LHCN-M2 (cell line): ENCODE data around the gene CDC6. TPM values are rescaled to one million over a fixed set of nuclear protein-coding genes. Genes with fewer than 3 reads are reported as not detected.
A peak's percentile ranks its signal among the peaks of the same experiment; 100 is the strongest.

Source experiments
- DNase-seq: peaks from one replicate; pipeline ENCODE4 v3.0.0-alpha.2; 2012; ENCODE audit warnings: low read depth
- total RNA-seq: library from RNA; depleted of rRNA; stranded (reverse); fragments of >200 nt; gene quantifications from 2 replicates; pipeline ENCODE4 v1.2.3, GENCODE V29; 2014

CDC6 gene
- total RNA-seq, 1 experiment from 2014 or later = 46.6 TPM

DNA sequence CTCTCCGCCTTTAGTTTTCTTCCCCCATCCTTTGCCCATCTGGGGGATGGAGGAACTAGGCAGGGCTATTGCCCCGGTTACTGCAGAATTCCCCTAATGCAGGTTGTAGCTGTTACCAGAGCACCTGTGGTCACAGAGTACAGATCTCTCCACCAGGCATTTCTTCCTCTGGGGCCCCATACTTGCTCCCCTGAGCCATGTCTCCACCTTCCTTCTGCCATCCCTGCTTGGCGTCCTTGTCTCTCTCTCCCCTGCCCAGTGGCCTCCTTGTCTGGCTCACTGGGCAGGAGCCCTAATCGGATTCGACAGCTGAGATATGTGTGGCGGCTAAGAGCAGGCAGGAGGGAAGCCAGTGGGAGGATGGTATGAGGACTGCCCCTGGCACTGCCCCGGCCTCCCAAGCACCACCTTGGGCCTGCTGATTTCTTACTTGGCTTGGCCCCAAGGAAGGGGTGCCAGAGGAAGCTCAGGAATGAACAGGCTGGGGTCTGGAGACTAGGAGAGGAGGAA, 23.3 kb downstream of the CDC6 start:
- DNase-seq = no peak

DNA sequence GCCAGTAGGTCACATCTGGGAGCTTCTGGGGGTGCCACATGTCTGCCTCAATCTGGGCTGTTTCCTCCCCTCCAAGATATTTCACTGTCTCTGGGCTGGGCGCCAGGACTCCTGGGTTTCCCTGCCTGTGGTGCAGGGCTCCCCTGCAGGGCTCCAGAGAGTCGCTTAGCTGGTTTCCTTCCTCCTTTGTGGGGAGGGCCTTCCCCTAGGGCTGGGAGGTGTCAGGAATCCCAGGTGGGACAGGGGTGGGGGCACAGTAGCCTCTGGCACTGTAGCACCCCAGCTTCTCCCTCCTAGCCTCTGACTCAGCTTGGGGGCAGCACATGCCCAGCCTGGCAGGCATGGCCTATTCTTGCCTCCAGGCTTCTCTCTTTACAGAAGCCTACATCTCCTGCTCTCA, 23.9 kb downstream of the CDC6 start:
- peak; percentile 75 for DNase-seq

DNA sequence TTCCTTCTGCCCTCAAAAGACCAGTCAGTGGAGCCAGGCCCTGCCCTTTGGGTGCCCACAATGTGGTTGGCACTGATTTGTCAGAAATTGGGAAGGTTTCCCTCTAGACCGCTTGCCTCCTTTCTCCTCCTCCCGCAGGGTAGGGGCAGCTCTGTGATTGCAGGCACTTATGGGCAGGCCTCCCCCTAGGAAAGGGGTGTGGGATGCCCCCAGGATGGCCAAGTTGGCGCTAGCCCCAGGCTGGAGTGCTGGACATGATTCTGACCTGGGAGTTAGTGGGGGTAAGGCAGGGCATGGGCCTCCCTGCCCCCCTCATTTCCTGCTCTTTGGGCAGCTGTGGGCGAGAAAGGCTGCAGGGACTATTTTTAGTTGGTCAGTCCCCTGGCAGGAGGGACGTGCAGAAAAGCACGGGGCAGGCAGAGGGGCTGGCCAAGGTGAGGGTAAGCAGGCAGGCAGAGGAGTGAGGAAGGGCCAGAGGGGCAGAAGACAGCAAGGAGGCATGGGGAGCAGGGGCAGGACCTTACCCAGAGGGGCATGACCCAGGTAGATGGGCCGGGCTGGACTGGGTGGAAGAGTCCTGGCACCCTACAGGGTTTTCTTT, 24.6 kb downstream of the CDC6 start:
- DNase-seq = peak; percentile 80

DNA sequence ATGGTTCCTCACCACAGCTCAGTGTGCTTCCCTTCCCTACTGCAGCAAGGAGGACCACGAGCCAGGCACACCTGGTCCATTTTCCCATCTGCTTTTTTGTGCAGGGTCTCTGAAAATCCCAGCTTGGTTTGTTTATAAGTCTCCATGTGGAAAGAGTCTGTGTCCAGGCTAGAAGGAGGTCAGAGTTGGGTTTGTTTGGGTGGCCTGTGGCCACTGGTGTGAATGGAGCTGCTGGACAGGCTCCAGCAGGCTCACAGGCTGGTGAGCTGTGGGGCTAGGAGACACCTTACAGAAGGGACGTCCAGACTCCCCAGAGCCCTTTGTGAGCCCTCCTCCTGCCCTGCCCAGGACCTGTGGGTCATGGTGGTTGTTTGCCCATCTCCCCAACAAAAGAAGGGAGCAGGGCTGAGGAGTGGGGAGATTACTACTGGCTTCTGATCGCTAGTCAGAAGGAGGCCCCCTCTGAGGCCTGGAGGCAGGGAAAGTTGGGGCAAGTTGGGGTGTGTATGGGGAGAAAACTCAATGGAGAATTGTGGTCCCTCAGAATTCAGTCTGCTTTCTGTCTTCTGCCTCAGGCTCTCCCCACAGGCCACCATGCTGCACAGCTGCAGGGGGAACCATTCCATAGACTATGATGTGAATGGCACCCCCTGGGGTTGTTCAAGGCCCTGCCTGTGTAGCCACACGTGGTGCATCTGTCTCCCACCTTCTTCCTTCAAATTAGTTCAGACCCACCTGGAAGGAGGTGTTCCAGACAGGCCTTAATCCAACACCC, 25.4 kb downstream of the CDC6 start:
- no peak for DNase-seq

DNA sequence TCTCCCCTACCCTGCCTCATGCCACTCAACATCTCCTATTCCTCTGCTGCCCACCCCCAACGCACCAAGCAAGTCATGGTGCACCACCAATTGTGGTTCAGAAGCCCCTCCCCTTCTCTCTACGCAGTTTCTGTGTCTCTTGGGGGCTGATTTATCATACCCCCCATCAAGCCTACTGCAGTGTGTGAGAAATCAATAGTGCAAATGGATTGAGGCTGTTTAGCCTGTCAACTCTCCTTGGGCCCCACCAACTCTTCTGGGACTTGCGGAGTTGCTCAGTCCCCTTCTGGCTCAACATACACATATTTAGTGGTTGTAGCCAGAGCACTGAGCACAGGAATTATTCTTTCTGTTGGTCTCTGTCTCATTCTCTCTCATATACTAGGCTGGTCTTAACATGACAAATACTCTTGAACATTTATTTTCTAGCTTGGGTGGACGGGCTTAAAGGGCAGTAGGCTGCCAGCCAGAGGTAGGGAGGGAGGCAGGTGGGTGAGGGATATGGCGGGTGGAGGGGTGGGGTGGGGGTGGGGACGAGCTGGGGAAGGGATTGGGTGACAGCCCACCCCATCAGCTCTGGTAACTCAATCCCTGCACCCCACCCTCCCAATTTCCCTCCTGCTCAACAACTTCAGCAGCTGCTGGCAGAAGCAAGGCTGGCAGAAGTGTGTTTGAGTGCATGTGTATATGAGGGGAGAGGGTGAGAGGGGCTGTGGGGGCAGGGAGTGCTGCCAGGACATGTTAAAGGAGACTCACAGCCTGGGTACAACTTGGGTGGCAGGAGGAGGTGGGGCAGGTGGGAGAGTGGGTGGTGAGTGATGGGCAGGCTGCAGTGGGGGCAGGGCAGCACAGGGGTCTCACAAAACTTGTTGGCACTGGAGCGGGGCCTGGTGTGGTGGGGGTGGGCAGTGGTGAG, 26.2 kb downstream of the CDC6 start:
- DNase-seq = no peak

DNA sequence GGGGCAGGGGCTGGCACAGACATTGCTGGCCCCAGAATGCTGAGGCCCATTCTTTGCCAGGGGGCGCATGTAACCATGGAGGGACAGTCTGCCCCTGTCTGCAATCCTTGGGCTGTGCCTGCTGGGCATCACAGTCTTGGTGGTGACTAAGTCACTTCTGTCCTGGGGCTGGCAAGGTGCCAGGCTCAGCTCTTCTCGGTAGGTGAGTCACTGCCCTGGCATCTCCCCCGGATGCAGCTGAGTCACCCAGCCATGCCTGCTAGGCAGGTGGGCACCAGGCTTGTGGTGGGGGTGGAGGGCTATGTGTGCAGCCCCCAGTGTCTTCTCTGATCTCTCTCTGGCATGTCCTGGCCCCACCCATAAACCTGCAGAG, 26.9 kb downstream of the CDC6 start:
- DNase-seq = peak; percentile 95

DNA sequence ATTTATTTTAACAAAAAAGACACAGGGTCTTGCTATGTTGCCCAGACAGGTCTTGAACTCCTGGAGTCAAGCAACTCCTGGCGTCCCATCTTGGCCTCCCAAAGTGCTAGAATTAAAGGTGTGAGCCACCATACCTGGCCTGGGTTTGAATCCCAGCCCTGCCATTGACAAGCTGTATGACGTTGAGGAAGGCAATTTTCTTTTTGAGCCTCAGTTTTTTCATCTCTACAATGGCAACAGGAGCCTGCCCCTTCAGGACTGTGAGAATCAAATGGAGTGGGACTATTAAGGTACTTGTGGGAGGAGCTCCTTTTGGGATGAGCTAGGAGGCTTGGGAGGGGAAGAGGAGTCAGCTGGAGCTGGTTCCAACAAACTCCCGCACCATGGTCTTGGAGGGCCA, 27.5 kb downstream of the CDC6 start:
- DNase-seq = no peak

DNA sequence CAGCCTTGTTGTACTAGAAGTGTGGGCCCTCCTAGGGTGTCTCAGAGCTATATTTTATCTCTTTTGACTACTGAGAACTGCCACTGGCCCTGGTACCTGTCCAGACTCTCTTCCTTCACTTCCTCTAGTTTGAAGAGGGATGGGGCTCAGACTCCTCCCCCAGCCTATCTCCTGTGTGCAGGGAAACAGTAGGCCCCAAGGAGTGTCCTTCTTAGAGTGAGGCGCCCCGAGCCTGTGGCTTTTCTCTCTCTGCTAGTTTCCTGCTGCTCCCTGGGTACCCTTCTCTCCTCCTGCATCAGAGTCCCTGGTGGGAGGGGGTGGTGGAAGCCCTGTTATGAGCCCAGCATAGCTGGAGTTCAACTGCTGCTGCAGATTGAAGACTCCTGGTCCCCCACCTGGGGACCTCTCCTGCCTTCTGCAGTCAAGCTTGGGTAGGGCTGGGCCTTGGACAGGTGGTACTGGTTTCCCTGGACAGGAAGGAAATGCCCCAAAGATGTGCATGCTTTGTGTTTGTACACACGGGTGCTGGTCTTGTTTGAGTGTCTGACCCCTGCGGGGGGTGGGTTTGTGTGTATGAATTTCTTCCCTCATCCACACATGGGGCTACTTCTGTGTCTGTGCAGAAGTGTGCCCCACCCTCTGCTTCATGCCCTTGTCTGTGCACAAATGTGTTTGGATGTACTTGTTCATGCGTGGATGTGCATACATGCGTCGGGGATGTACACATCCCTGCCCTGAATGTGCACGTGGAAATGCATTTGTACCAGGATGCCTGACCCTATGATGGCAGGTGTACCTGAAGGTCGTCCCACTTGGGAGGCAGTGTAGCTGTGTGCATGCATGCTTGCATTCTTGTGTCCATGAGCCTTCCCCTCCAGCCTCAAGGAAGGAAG, 28.2 kb downstream of the CDC6 start:
- no peak for DNase-seq

DNA sequence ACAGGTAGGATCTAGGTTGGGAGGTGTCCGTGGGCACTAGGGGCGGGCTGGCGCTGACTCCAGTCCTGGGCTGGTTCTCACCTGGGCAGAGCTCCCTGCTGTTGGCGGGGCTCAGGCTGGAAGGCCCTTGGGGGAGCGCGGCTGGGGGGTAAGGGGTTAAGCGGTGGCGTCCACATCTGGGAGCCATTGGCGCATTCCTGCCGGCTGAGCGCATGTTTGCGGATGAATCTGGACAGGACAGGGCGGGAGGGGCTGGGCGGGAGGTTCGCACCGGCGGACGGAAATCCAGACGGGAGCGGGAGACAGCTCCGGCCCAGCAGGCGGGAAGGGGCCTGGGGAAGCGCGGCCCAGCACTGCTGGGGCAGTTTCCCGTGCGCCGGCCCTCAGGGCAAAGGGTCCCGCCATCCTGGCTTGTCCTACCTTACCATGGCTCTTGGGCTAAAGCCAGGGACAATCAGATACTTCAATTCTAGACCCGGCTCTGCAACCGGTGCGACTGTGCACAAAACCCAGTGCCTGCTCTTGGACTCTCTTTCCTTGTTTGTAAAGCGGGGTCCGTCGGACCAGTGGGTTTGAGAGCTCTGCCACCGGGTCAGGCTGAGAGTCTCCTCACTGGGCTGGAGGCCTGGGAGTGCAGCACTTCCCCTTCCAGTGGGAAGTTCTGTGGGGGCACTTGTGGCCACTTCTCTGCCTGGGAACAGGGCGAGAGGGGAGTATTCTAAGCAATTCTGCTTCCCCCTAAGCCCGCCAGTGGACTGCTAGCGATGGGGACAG, 29.1 kb downstream of the CDC6 start:
- DNase-seq = peak; percentile 65

DNA sequence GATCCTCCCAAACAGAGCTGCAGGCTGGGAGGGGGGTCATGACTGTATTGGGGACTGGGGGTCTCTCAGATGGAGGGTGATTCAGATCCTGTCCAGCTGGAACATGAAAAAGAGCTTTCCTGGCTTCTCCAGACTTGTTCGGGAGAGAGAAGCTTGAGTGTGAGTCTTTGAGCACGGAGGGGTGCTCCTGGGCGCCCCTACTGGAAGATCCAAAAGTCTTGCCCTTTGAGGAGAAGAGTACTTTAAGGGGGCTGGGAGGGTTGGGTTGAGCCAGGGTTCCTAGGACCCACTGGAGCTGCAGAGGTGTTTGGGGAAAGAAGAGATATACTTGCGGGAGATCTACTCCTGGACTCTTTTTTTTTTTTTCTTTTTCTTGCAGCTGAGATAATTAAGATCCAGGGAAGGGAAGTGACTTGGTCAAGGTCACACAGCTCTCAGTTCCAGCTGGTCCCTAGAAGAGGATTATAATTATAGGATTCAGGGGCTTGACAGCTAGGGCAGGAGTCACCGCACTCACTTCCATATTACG, 29.7 kb downstream of the CDC6 start:
- peak; percentile 80 for DNase-seq

DNA sequence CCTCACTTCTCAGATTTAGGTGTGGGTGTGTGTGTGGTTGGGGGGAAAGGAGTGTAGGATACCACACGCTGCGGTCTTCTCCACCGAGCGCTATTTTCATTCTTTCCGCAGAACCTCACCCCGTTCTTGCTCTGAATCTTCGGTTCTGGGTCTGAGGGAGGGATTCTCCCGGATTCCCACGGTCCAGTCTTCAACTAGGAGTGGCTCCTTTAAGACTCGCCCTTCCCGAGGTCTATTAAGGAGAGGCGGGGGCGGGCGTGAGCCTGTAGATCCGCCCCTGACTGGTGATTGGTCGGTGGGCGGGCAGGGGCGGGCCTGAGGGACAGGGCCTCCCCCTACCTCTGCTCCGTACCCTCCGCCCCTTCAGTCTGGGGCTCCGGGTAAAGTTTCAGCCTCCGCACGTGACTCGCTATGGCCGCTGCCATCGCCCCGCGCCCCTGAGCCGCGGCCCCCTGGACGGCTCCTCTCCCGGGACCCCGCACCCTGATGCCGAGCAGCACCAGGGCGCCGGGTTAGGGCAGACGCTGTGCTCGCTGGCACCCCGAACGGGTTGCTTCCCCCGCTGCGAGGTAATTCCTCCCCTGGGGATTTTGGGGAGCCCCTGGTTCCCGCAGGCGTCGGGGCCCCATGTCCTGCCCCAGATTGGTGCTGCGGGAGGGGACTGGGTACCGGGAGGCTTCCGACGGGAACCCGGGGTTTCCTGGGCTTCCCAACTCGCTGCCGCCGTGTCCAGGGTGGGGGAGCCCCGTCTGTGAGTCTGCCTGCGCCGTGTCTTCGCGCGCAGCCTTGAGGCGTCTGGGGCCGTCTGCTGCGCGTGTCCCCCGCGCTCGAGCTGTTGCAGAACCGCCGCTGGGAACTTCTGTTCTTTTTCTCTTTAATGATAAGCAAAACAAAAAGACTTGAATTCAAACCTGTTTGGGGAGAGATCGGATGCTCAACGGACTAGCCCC, 30.5 kb downstream of the CDC6 start:
- peak; percentile 95 for DNase-seq

DNA sequence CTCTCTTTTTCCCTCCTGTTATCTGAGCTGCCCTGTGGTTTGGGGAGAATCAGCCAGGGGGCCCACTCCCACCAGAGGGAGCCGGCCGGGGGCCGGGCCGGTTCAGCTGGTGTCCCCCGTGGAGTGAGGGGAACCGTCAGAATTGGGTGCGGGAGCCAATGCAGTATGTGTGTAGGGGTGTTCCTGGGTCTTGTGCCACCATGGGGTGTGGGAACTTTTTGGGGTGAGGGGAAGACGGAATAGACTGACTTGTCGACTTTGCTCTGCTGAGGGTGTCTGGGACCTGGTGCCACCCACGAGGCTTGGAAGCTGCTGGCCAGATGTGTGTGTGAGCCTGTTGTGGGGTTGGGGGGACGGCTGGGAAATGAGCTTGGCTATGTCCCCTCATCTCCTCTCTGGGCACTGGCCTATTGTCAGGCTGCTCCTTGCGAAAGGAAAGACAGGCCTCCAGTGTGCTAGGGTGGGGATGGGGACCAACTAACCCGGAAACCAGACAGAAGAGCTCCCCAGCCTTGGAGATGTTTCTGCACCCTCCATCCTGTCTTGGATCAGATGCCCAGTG, 31.2 kb downstream of the CDC6 start:
- no peak for DNase-seq

DNA sequence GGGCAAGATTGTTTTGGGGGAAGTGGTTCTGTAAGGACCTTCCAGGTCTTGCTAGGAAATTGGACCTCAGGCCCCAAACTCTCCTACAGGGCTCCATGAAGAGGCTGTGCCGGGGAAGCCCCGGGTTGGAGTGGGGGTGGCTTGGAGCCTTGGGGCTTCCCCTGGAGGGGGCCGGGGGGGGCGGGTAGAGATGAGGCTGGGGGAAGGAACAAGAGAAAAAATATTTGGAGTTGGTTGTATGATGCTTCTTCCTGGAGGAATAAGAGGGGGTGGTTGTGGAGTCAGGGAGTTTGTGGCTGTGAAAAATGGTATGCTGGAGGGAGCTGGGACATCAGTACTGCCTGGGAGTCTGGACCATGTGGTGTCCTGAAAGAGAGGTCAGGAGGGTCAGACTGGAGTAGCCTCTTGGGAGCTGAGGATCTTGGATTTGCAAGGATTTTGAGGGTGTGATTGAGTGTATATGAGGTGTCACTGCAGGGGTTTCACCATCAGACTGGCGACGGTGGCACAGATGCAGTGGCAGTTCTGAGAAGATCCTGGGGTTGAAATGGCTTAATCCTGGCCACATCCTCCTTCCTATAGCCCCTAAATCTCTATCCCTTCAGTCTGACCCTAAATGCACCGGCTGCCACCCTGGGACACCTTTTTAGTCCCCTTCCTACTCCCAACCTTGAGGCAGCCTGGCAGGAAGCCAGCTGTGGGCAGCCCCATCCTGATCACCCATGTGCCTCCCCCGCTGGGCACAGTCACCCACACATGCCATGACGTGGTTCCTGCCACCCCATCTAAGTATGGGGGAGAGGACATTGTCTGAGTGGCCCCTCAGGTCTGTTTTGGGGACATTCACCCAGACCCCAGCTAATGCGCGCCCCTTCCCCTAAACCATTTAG, 32.2 kb downstream of the CDC6 start:
- DNase-seq = no peak

DNA sequence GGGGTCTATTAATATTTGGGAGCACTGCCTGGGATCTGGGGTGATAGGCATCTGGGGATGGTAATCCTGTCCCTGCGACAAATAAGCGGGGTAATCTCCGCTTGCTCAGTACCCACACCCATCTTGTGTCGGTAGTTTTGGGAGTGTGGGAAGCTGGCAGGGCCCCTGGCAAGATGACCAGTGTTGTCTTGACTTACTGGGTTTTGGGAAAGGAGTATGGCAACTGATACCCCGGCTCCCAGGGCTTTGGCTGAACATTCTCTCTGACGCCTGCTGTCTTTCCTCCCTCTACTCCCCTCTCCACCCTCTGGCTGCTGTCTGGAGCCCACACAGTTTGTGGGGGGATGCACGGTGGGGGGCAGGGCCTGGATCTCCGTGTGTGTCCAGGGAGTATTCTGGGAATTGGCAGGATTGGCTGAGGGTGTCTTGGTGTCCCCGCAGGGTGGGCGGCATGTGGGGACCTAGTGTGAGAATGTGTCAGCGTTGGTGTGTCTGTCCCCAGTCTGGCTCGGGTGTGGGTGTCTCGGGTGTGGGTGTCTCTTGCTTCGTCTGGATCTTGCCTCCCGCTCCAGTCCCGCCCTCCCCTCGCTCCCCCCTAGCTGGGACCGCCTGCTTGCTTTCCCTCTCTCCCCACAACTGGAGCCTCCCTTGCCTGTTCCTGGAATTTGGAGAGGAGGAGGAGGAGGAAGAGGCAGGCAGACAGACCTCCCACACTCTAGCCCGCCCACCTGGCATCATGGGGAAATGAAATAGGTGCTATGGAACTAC, 33.3 kb downstream of the CDC6 start:
- no peak for DNase-seq

DNA sequence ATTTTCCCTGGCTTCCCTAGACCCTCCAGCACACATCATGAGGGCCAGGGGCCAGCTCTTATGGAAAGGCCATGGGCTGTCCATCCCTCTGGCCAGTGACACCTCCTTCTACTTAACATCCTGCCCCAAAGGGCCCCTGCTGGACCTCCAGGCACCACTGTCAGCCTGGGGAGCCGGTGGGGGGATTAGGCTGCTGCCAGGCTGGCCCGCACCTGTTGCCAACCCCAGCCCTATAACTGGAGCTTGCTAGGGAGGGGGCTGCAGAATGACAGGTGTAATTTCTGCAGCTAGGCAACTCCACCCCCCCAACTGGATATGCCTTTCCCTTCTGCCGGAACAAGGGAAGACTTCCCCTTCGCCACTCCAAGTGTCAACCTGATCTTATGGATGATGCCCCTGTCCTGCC, 33.8 kb downstream of the CDC6 start:
- no peak for DNase-seq

DNA sequence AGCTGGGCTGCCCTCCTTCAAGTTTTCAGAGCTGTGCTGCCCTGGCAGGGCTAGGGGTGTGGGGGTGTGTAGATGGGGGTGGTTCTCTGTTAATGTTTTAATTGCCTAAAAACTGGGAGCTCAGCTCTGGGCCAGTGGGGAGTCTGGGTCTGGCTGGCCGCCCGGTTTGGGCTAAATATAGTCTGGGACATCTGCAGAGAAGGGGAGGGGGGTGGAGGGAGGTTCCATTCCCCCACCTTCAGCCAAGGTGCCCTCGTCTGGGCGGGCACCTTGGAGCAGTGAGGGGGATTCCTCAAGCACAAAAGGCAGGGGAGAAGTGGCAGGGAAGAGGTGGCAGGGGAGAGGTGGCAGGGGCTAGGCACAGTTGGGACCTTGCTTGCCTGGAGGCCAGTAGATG, 34.3 kb downstream of the CDC6 start:
- DNase-seq = no peak
